RWPE2 (cell line): Measurements from ENCODE around the gene ZNF133.

Experiments
- ATAC-seq: fragments of 200-7000 bp; cut with Tn5 transposase; 3 replicates; pipeline ENCODE4 v1.9.1; 2021; ENCODE audit warnings: low read depth
- DNase-seq: peaks from one replicate; pipeline ENCODE4 v3.0.0-alpha.2; 2020; ENCODE audit warnings: low spot score
- H3K27ac ChIP-seq: fragments of 450-650 bp; 2 replicates; pipeline ENCODE4 v1.5.1; 2017; ENCODE audit warnings: mild to moderate bottlenecking; ENCODE audit not compliant: poor library complexity, severe bottlenecking
- H3K27me3 ChIP-seq: fragments of 250-450 bp; sonication (Bioruptor Pico); 2 replicates; pipeline ENCODE4 v1.5.1; 2021; ENCODE audit warnings: mild to moderate bottlenecking, moderate library complexity; ENCODE audit not compliant: insufficient read depth, poor library complexity, severe bottlenecking
- H3K36me3 ChIP-seq: fragments of 250-450 bp; sonication (Bioruptor Pico); 2 replicates; pipeline ENCODE4 v1.5.1; 2020; ENCODE audit warnings: low read depth, mild to moderate bottlenecking, moderate library complexity
- H3K4me1 ChIP-seq: fragments of 250-450 bp; sonication (Bioruptor Pico); 2 replicates; pipeline ENCODE4 v1.5.1; 2021; ENCODE audit warnings: mild to moderate bottlenecking, moderate library complexity; ENCODE audit not compliant: insufficient read depth, poor library complexity, severe bottlenecking
- H3K4me3 ChIP-seq: fragments of 250-450 bp; sonication (Bioruptor Pico); 2 replicates; pipeline ENCODE4 v1.5.1; 2021; ENCODE audit warnings: mild to moderate bottlenecking, moderate library complexity; ENCODE audit not compliant: severe bottlenecking
- H3K9me3 ChIP-seq: fragments of 250-450 bp; sonication (Bioruptor Pico); 2 replicates; pipeline ENCODE4 v1.5.1; 2021; ENCODE audit warnings: mild to moderate bottlenecking, moderate library complexity; ENCODE audit not compliant: severe bottlenecking
- CTCF ChIP-seq: fragments of 450-650 bp; IDR thresholded peaks from one replicate; pipeline ENCODE4 v1.5.1; 2017; ENCODE audit warnings: mild to moderate bottlenecking, moderate library complexity; ENCODE audit not compliant: poor library complexity, severe bottlenecking

ZNF133 gene

GRCh38 chr20:18276821-18277220 lies 11.5 kb upstream of the ZNF133 start:
- Histone ChIP-seq H3K36me3 (no peaks in the 10 kb centered on the region), H3K9me3 (no peaks in the 10 kb centered on the region), H3K4me1 (no peaks in the 10 kb centered on the region), H3K27me3 (no peaks in the 10 kb centered on the region), H3K27ac (no peak overlapping the region), H3K4me3 (no peak overlapping the region)
- TF ChIP-seq CTCF: peak; percentile 98
- ATAC-seq (peak; percentile 93), DNase-seq (no peak)

- no peak for DNase-seq
- Histone ChIP-seq H3K27me3 (no peaks in the 10 kb centered on the region), H3K4me3 (no peak overlapping the region), H3K4me1 (no peaks in the 10 kb centered on the region), H3K36me3 (no peaks in the 10 kb centered on the region), H3K27ac (no peak overlapping the region), H3K9me3 (no peaks in the 10 kb centered on the region)
- ATAC-seq: peak; percentile 36; the same call in 1 of the 3 replicates
- no peak for TF ChIP-seq CTCF
These were observed 9.1 kb upstream of the ZNF133 start for GRCh38 chr20:18279242-18279641.

- H3K4me3 ChIP-seq: no peak overlapping the region
- no peaks in the 10 kb centered on the region for H3K9me3 ChIP-seq
- H3K27me3 ChIP-seq: no peaks in the 10 kb centered on the region
- no peak for DNase-seq
- TF ChIP-seq CTCF: no peak
- no peaks in the 10 kb centered on the region for H3K4me1 ChIP-seq
- ATAC-seq: no peak
- 0 out of 2 replicates have a peak, but pooled peaks cover 3% of the 10 kb centered on the region for H3K36me3 ChIP-seq
- H3K27ac ChIP-seq: no peak overlapping the region
These were observed 3.4 kb upstream of the ZNF133 start for GRCh38 chr20:18284805-18285533.

- Histone ChIP-seq H3K4me1 (no peaks in the 10 kb centered on the region), H3K4me3 (peak overlapping the region; percentile 74), H3K27me3 (no peaks in the 10 kb centered on the region), H3K36me3 (peaks cover 15% of the 10 kb centered on the region), H3K27ac (peak overlapping the region; percentile 56), H3K9me3 (no peaks in the 10 kb centered on the region)
- ATAC-seq (no peak), DNase-seq (no peak)
- TF ChIP-seq CTCF: no peak
These were observed 797 bp upstream of the ZNF133 start for GRCh38 chr20:18287546-18287914.

- no peak for TF ChIP-seq CTCF
- ATAC-seq: peak; percentile 29
- Histone ChIP-seq H3K27ac (peak overlapping the region; percentile 56), H3K4me3 (peak overlapping the region; percentile 74), H3K4me1 (no peaks in the 10 kb centered on the region), H3K27me3 (no peaks in the 10 kb centered on the region), H3K9me3 (no peaks in the 10 kb centered on the region), H3K36me3 (peaks cover 15% of the 10 kb centered on the region)
- DNase-seq: no peak
These were observed 481 bp downstream of the ZNF133 start for GRCh38 chr20:18288749-18289267.
